ENCODE data around the gene DMRTC2.

Gene DMRTC2

GRCh38 chr19:41796901-41797300 lies 47.9 kb upstream of the DMRTC2 start (continued):
- TF ChIP-seq ZNF658 (tag by site-specific recombination; IDR thresholded peaks at IDR 0.05) (no peak), ZNF221 (tag by site-specific recombination; IDR thresholded peaks at IDR 0.05; ENCODE audit: borderline replicate concordance) (no peak), ZNF404 (tag by site-specific recombination; IDR thresholded peaks at IDR 0.05) (no peak), ZNF76 (tag by site-specific recombination; IDR thresholded peaks at IDR 0.05; ENCODE audit: borderline replicate concordance, low read depth) (no peak), ZNF324 (tag by site-specific recombination; IDR thresholded peaks at IDR 0.05) (no peak), KLF9 (tag by site-specific recombination; IDR thresholded peaks at IDR 0.05; ENCODE audit: low read depth) (no peak), ZSCAN18 (tag by site-specific recombination; IDR thresholded peaks at IDR 0.05) (no peak)
- TF ChIP-seq, protein P1, sequence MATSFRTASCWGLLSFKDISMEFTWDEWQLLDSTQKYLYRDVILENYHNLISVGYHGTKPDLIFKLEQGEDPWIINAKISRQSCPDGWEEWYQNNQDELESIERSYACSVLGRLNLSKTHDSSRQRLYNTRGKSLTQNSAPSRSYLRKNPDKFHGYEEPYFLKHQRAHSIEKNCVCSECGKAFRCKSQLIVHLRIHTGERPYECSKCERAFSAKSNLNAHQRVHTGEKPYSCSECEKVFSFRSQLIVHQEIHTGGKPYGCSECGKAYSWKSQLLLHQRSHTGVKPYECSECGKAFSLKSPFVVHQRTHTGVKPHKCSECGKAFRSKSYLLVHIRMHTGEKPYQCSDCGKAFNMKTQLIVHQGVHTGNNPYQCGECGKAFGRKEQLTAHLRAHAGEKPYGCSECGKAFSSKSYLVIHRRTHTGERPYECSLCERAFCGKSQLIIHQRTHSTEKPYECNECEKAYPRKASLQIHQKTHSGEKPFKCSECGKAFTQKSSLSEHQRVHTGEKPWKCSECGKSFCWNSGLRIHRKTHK (tag by site-specific recombination; IDR thresholded peaks at IDR 0.05) = no peak
- TF ChIP-seq, protein P2, sequence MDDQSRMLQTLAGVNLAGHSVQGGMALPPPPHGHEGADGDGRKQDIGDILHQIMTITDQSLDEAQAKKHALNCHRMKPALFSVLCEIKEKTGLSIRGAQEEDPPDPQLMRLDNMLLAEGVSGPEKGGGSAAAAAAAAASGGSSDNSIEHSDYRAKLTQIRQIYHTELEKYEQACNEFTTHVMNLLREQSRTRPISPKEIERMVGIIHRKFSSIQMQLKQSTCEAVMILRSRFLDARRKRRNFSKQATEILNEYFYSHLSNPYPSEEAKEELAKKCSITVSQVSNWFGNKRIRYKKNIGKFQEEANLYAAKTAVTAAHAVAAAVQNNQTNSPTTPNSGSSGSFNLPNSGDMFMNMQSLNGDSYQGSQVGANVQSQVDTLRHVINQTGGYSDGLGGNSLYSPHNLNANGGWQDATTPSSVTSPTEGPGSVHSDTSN (CRISPR knock-in tag; IDR thresholded peaks at IDR 0.05) = no peak

DNA sequence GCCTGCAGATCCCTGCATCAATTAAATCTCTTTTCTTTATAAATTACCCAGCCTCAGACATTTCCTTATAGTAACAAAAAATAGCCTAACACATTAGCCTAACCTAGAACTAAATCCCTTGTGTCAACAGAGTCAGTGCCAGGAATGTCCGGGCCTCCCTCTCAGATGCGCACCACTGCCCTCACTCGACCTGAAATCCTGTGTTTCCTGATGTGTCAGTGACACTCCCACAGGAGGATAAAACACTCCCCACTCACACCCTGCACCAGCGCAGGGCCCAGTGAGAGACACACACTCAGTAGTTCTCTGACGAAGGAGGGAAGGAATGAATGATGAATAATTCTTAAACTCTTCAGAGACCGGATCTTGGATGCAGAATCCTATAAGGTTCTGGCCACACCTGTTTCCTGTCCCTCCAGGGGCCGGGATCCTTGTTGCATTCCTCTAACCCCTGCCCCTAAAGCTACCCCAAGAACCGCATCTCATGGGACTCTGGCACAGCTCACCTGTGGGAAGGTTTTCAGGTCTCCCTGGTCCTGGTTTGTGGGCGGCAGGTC lies 45.3 kb upstream of the DMRTC2 start:
- CTCF ChIA-PET = interaction anchor here (0.5 to 2.7 kb wide), 4 partner anchors 21 to 236 kb away, joined by 3 to 8 read pairs (median 4); no protein-coding TSS in a partner anchor

More for the DNA sequence above, 45.3 kb upstream of the DMRTC2 start:
- no peak overlapping the region for H3K4me3 ChIP-seq (ENCODE audit: low read depth, low read length)
- H3K4me1 ChIP-seq (ENCODE audit: control insufficient read depth, insufficient read depth, low read length) = no peaks in the 10 kb centered on the region
- H3K9me3 ChIP-seq (ENCODE audit: control insufficient read depth, insufficient read depth, low read depth, low read length) = no peaks in the 10 kb centered on the region; the same call in 1 of the 2 replicates
- no peak overlapping the region for H3K27ac ChIP-seq (ENCODE audit: extremely low read depth, low read depth, low read length)
- no peak for TF ChIP-seq ZNF610 (tag by site-specific recombination; IDR thresholded peaks at IDR 0.05; ENCODE audit: borderline replicate concordance)
- TF ChIP-seq ZNF701 (tag by site-specific recombination; IDR thresholded peaks at IDR 0.05) = no peak
- TF ChIP-seq, protein P3, sequence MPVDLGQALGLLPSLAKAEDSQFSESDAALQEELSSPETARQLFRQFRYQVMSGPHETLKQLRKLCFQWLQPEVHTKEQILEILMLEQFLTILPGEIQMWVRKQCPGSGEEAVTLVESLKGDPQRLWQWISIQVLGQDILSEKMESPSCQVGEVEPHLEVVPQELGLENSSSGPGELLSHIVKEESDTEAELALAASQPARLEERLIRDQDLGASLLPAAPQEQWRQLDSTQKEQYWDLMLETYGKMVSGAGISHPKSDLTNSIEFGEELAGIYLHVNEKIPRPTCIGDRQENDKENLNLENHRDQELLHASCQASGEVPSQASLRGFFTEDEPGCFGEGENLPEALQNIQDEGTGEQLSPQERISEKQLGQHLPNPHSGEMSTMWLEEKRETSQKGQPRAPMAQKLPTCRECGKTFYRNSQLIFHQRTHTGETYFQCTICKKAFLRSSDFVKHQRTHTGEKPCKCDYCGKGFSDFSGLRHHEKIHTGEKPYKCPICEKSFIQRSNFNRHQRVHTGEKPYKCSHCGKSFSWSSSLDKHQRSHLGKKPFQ (tag by site-specific recombination; IDR thresholded peaks at IDR 0.05) = no peak
- TF ChIP-seq ZNF48 (tag by site-specific recombination; IDR thresholded peaks at IDR 0.05) = no peak
- no peak for TF ChIP-seq TRIM28 (IDR thresholded peaks at IDR 0.05; ENCODE audit: borderline replicate concordance, low read length)
- no peak for TF ChIP-seq ZFP69B (tag by site-specific recombination; IDR thresholded peaks at IDR 0.05)
- no peak for TF ChIP-seq ZNF549 (tag by site-specific recombination; IDR thresholded peaks at IDR 0.05)
- TF ChIP-seq, protein P4, sequence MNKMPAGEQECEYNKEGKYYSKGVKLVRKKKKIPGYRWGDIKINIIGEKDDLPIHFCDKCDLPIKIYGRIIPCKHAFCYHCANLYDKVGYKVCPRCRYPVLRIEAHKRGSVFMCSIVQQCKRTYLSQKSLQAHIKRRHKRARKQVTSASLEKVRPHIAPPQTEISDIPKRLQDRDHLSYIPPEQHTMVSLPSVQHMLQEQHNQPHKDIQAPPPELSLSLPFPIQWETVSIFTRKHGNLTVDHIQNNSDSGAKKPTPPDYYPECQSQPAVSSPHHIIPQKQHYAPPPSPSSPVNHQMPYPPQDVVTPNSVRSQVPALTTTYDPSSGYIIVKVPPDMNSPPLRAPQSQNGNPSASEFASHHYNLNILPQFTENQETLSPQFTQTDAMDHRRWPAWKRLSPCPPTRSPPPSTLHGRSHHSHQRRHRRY (tag by site-specific recombination; IDR thresholded peaks at IDR 0.05) = no peak
- no peak for TF ChIP-seq ZNF138 (tag by site-specific recombination; IDR thresholded peaks at IDR 0.05; ENCODE audit: borderline replicate concordance)
- TF ChIP-seq RBAK (tag by site-specific recombination; IDR thresholded peaks at IDR 0.05) = no peak
- no peak for TF ChIP-seq HIC1 (tag by site-specific recombination; IDR thresholded peaks at IDR 0.05)
- TF ChIP-seq KLF10 (tag by site-specific recombination; IDR thresholded peaks at IDR 0.05) = no peak
- TF ChIP-seq, protein P5, sequence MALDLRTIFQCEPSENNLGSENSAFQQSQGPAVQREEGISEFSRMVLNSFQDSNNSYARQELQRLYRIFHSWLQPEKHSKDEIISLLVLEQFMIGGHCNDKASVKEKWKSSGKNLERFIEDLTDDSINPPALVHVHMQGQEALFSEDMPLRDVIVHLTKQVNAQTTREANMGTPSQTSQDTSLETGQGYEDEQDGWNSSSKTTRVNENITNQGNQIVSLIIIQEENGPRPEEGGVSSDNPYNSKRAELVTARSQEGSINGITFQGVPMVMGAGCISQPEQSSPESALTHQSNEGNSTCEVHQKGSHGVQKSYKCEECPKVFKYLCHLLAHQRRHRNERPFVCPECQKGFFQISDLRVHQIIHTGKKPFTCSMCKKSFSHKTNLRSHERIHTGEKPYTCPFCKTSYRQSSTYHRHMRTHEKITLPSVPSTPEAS (tag by site-specific recombination; IDR thresholded peaks at IDR 0.05) = no peak
- no peak for TF ChIP-seq ZBTB21 (tag by site-specific recombination; IDR thresholded peaks at IDR 0.05)
- TF ChIP-seq ZFHX2 (tag by site-specific recombination; conservative IDR thresholded peaks at IDR 0.05) = no peak
- no peak for TF ChIP-seq ZNF391 (tag by site-specific recombination; IDR thresholded peaks at IDR 0.05; ENCODE audit: borderline replicate concordance, low read depth)
- TF ChIP-seq SP7 (tag by site-specific recombination; IDR thresholded peaks at IDR 0.05) = no peak
- POLR2A ChIA-PET = no interaction called here
- no peaks in the 10 kb centered on the region for H3K36me3 ChIP-seq (ENCODE audit: control insufficient read depth in 2 of 2, insufficient read depth in 1 of 2, low read length in 2 of 2)
